Skeletal muscle satellite cell (primary cell): ENCODE data around the gene ISM1.
"Not testable (repeated sequence)": the region's sequence is repeated elsewhere in the genome, so short reads cannot be mapped to it uniquely, and the experiment has no call there.

Experiments used
- H3K27me3 ChIP-seq: 2 replicates; pipeline ENCODE4 v1.7.0; 2013; ENCODE audit warnings: low read length; ENCODE audit not compliant: control insufficient read depth, insufficient read depth
- H3K36me3 ChIP-seq: 2 replicates; pipeline ENCODE4 v1.7.0; 2013; ENCODE audit warnings: mild to moderate bottlenecking, control low read depth, low read length; ENCODE audit not compliant: insufficient read depth
- H3K4me1 ChIP-seq: 2 replicates; pipeline ENCODE4 v1.7.0; 2013; ENCODE audit warnings: low read length; ENCODE audit not compliant: control insufficient read depth, insufficient read depth
- H3K4me2 ChIP-seq: 2 replicates; pipeline ENCODE4 v1.7.0; 2013; ENCODE audit warnings: mild to moderate bottlenecking, low read length
- H3K4me3 ChIP-seq: 2 replicates; pipeline ENCODE4 v1.7.0; 2013; ENCODE audit warnings: low read length
- H3K9ac ChIP-seq: 2 replicates; pipeline ENCODE4 v1.7.0; 2013; ENCODE audit warnings: mild to moderate bottlenecking, low read depth, low read length, moderate library complexity
- H3K9me3 ChIP-seq: replicated peaks from 2 replicates; pipeline ENCODE4 v1.7.0; 2013; ENCODE audit warnings: mild to moderate bottlenecking, control low read depth, low read length

The ISM1 gene

DNA sequence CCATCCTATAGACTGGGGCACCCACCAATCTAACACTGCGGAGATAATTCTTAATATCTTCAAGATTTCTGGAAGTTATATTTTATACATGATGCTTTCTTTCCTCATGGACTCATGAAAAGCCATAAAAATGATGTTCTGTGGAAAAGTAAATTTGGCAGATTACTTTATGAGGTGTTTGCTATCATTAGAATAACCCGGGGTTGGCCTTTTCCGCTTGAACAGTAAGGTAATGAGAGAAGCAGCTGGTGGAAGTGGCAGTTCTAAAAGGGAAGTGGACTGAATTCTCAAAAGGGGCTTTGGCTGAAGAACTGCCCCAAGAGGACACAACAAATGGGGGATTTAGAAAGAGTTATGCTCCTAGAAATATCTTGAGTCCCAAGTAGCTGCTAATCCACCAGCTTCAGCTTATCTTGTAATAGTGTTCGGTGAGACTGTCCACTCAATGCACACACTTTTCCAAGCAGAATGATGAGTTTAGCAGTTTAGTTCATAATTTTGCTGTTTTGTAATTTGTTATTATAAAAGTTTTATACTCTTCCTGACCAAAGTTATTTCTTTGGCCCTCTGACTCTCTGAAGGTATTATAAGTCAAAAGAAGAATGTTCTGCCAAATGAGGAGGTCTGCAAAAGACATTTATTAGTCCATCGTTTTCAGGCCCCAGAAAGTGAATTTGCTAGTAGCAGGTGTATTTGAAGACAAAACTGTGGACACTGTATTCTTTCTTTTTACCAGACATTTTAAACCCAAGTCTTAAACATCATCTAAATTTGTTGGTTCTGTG lies 2.9 kb downstream of the ISM1 start:
- Histone ChIP-seq H3K9ac (no peak overlapping the region), H3K36me3 (no peaks in the 10 kb centered on the region), H3K9me3 (no peaks in the 10 kb centered on the region), H3K27me3 (peaks cover 34% of the 10 kb centered on the region), H3K4me1 (peaks cover 18% of the 10 kb centered on the region), H3K4me2 (no peak overlapping the region), H3K4me3 (no peak overlapping the region)

DNA sequence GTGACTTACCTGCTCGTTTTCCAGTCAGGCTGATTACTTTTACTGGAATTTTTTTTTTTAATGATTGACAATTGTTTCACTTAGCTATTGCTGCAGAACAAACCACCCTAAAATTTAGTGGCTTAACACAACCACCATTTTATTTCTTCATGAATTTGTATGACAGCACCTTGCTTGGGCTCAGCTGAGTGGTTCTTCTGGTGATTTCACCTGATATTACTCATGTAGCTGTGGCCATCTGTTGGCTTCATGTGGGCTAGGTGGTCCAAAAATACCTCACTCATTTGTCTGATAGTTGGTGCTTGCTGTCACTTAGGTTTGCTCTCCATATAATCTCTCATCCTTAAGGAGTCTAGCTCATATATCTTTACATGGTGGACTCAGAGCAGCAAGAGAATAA lies 5.3 kb downstream of the ISM1 start:
- H3K9ac ChIP-seq, result no peak overlapping the region
- H3K36me3 ChIP-seq, result no peaks in the 10 kb centered on the region
- H3K4me1 ChIP-seq, result peaks cover 14% of the 10 kb centered on the region
- H3K27me3 ChIP-seq, result peaks cover 15% of the 10 kb centered on the region
- H3K9me3 ChIP-seq, result no peaks in the 10 kb centered on the region
- no peak overlapping the region for H3K4me3 ChIP-seq
- no peak overlapping the region for H3K4me2 ChIP-seq

DNA sequence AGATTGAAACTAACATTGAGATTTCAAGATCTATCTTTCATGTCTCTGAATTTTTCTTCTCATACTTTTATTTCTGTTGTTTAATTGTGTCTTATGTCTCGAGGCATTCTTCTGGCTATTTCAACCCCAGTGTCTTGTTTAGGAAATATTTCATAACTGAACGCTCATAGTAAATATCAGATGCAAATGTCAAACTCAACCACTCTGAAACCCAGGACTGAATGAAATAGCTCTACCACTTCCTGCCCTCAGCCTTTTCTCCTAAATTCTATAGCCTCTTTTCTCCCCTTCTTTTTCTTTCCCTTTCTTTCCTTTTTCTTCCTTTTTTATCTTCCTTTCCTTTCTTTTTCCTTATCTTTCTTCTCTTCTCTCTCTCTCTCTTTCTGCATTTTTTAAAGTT lies 7.7 kb downstream of the ISM1 start:
- H3K4me3 ChIP-seq, result no peak overlapping the region
- no peaks in the 10 kb centered on the region for H3K9me3 ChIP-seq
- H3K4me1 ChIP-seq, result peaks cover 17% of the 10 kb centered on the region
- no peaks in the 10 kb centered on the region for H3K36me3 ChIP-seq
- H3K4me2 ChIP-seq, result no peak overlapping the region
- peaks cover 2% of the 10 kb centered on the region for H3K27me3 ChIP-seq
- no peak overlapping the region for H3K9ac ChIP-seq

DNA sequence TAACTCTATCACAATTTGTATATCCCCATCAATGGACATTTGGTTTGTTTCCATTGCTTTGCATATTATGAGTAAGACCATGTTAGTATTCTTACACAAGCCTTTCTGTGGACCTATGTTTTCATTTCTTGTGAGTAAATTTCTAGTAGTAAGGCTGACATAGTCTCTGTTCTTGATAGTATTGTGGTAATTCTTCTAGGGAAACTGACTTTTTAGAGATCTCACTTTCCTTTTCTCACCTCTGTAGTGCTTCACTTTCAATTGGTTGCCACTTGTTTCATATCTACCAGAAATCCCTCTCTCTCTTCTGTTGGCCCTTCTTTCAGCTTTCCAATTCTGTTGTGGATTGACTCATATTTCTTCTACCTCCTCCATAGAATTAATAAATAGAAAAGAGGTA lies 8.5 kb downstream of the ISM1 start:
- H3K36me3 ChIP-seq, result no peaks in the 10 kb centered on the region
- no peaks in the 10 kb centered on the region for H3K27me3 ChIP-seq
- no peak overlapping the region for H3K4me3 ChIP-seq
- H3K9me3 ChIP-seq, result no peaks in the 10 kb centered on the region
- H3K4me1 ChIP-seq, result peaks cover 17% of the 10 kb centered on the region
- H3K4me2 ChIP-seq, result no peak overlapping the region
- no peak overlapping the region for H3K9ac ChIP-seq

DNA sequence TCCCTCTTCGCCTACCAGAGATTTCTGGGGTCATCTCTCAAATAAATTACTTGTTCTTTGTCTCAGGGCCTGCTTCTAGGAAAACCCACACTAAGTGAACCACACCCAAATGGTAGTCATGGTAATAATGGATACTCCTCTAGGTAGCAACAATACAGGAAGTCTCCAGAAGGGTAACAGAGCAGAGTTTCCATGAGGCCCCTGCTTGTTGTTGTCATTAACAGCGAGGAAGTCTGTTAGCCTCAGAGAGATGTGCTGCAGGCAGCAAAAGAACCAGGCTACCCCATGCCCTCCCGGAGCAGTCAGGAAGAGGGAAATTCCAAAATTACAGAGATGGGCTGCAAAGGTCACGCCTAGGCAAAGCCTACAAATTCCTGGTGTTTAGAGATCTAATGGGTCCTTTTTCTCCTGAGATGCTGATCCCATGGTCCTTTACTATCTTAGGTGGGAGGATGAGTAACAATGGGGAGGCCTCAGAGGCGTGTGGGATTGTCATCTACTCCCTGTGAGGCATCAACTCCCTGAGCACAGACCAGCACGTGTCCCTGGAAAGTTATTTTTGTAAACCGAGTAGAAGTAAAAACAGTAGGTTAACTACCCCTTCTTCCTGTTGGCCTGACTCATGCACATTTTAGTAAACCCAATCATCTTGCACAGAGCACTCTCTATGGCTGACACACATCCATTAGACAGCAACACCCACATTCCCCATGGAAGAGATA lies 10.1 kb downstream of the ISM1 start:
- peak overlapping the region; percentile 29 for H3K4me2 ChIP-seq
- peak overlapping the region; percentile 13 for H3K9ac ChIP-seq
- H3K36me3 ChIP-seq, result no peaks in the 10 kb centered on the region
- peaks cover 17% of the 10 kb centered on the region for H3K4me1 ChIP-seq
- no peaks in the 10 kb centered on the region for H3K27me3 ChIP-seq
- H3K4me3 ChIP-seq, result no peak overlapping the region
- no peaks in the 10 kb centered on the region for H3K9me3 ChIP-seq

DNA sequence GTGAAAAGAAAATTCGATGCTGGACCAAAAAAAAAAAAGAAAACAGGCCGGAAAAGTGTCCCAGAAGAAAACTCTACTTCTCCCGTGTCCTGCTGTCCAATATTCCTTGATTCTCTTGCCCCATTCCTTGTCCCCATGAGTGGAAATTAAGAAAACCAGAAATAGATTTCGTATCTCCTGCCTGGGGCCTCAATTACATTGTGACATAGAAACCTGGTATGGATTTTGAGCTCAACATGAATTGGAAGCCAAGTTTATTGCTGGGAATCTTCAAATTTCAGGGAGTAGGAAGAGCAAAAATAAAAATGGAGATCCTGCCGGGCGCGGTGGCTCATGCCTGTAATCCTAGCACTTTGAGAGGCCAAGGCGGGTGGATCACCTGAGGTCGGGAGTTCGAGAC lies 11.9 kb downstream of the ISM1 start:
- Histone ChIP-seq H3K27me3 (no peaks in the 10 kb centered on the region), H3K4me1 (peaks cover 21% of the 10 kb centered on the region), H3K4me2 (no peak overlapping the region), H3K36me3 (no peaks in the 10 kb centered on the region), H3K4me3 (no peak overlapping the region), H3K9ac (no peak overlapping the region), H3K9me3 (no peaks in the 10 kb centered on the region)

DNA sequence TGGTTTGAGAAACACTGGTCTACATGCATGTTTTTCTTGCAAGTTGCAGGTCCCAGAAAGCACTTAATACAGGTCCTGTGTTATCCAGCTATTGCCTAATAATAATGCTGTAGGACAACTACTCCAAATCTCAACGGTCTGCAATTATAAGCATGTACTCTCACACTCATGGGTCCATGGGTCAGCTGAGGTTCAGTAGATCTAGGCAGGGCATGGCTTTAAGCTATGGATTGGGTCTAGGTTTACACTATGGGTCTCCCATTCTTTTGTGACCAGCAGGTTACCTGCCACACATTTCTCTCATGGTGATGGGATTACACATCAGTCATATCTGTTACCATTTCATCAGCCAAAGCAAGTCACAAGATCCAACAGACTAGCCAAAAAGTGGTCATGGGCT lies 13.9 kb downstream of the ISM1 start:
- H3K4me3 ChIP-seq, result no peak overlapping the region
- no peaks in the 10 kb centered on the region for H3K9me3 ChIP-seq
- no peaks in the 10 kb centered on the region for H3K36me3 ChIP-seq
- H3K4me1 ChIP-seq, result peaks cover 25% of the 10 kb centered on the region
- no peak overlapping the region for H3K4me2 ChIP-seq
- no peaks in the 10 kb centered on the region for H3K27me3 ChIP-seq
- H3K9ac ChIP-seq, result no peak overlapping the region

DNA sequence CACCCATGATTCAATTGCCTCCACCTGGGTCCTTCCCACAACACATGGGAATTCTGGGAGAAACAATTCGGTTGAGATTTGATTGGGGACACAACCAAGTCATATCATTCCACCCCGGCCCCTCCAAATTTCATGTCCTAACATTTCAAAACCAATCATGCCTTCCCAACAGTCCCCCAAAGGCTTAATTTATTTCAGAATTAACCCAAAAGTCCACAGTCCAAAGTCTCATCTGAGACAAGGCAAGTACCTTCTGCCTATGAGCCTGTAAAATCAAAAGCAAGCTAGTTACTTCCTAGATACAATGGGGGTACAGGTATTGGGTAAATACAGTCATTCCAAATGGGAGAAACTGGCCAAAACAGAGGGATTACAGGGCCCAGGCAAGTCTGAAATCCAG lies 15.3 kb downstream of the ISM1 start:
- not testable (repeated sequence) for H3K9ac ChIP-seq, H3K4me3 ChIP-seq, H3K9me3 ChIP-seq, H3K36me3 ChIP-seq, H3K27me3 ChIP-seq, H3K4me2 ChIP-seq
- peaks cover 18% of the 10 kb centered on the region for H3K4me1 ChIP-seq

DNA sequence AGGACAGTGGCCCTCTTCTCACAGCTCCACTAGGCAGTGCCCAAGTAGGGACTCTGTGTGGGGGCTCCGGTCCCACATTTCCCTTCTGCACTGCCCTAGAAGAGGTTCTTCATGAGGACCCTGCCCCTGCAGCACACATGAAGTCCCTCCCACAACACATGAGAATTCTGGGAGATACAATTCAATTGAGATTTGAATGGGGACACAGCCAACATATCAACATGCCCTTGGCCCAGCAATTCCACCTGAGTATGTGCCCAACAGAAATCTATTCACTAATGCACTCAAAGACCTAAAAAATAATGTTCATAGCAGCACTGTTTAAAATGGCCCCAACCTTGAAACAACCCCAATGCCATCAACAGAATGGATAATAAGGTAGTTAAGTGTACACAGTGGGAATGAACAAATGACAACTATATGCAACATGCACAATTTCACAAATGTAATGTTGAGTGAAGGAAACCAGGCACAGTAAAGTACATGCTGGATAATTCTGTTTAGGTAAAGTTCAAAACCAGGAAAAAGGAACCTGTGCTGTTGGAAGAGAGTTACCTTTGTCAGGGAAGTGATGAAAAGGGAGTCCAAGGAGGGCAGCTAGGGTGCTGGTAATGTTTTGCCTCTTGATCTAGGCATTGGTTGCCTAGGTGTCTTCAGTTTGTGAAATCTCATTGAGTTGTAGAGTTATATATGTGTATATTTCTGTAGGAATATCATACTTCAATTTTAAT lies 16.1 kb downstream of the ISM1 start:
- H3K36me3 ChIP-seq, result no peaks in the 10 kb centered on the region
- no peaks in the 10 kb centered on the region for H3K9me3 ChIP-seq
- H3K4me1 ChIP-seq, result peaks cover 11% of the 10 kb centered on the region
- no peak overlapping the region for H3K4me3 ChIP-seq
- no peak overlapping the region for H3K9ac ChIP-seq
- H3K27me3 ChIP-seq, result no peaks in the 10 kb centered on the region
- H3K4me2 ChIP-seq, result no peak overlapping the region

DNA sequence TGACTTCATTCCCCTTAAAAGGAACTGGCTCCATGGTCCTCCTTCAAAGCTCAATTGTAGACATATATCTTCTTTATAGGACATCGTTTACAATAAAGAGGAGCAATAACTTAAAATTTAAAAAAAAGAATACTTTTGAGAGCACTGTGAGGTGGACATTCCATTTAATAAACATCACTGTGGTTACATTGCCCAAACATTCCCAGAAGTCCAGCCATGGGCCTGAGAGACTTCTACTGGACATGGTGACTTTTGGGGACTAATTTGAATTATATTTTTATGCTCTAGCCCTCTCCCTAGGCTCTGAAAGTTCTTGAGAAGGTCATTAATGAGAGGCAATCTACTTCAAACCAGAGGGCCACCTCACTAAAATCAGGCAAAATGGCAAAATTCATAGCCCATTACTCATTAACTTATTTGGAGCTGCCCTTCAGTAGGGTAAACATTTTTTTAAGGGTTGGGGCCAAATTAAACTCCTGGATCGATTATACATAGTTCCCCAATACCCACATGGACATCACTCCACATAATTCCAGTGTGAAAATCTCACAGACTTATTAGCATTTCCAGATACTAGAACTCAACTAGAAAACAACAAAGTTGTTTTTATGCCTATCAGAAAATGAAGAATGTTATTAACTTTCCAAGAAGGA lies 17.1 kb downstream of the ISM1 start:
- Histone ChIP-seq H3K4me1 (peaks cover 10% of the 10 kb centered on the region), H3K4me3 (no peak overlapping the region), H3K9me3 (no peaks in the 10 kb centered on the region), H3K36me3 (no peaks in the 10 kb centered on the region), H3K9ac (no peak overlapping the region), H3K4me2 (no peak overlapping the region), H3K27me3 (no peaks in the 10 kb centered on the region)

DNA sequence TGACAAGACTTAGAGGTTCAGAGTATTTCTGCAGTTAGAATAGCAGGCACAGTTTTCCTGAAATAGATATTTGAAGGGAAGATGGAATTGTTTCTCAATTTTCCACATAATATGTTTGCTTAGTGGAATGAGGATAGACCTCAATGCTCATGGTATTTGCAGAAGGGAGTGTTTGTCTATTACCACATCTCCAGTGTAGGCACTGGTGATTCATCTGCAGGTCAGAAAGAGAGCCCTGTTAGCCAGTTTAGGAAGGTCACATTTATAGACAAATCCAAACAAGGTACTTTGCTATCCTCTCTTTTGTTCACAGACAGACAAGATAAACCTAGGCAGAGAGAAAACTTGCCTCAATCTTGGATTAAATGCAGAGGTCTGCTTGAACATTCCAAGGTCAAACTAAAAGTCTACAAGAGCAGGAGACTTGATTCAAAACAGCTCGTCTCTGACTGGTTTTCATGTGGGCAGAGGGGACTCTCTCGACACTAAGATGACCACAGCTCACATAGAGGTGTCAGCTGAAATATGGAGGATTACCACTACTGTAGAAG lies 22.8 kb downstream of the ISM1 start:
- Histone ChIP-seq H3K4me3 (no peak overlapping the region), H3K4me2 (peak overlapping the region; percentile 10), H3K27me3 (no peaks in the 10 kb centered on the region), H3K9ac (no peak overlapping the region), H3K9me3 (no peaks in the 10 kb centered on the region), H3K36me3 (no peaks in the 10 kb centered on the region), H3K4me1 (peaks cover 17% of the 10 kb centered on the region)
